Keratinocyte (primary cell): ENCODE results near the gene DUSP10. TPM values are rescaled to one million over a fixed set of nuclear protein-coding genes. Genes with fewer than 3 reads are reported as not detected.

Source experiments
- DNase-seq: peaks from one replicate; pipeline ENCODE4 v3.0.0-alpha.2; 2011; ENCODE audit warnings: low read depth, missing footprints, low spot score
- FAIRE-seq: peaks from 2 replicates; lab custom pipeline; 2011; peaks lifted over from hg19 to GRCh38; lab: Jason Lieb, UNC
- H2AFZ ChIP-seq: 2 replicates; pipeline ENCODE4 v1.6.0; 2012; ENCODE audit warnings: low read length, control low read depth, inconsistent platforms; ENCODE audit not compliant: control insufficient read depth
- H3K27ac ChIP-seq: 2 replicates; pipeline ENCODE4 v1.5.1; 2011; ENCODE audit warnings: low read length; ENCODE audit not compliant: control insufficient read depth, insufficient read depth
- H3K27me3 ChIP-seq: 3 replicates; pipeline ENCODE4 v1.6.0; 2011; ENCODE audit warnings: low read length; ENCODE audit not compliant: control insufficient read depth, insufficient read depth; ENCODE audit errors: extremely low read depth
- H3K36me3 ChIP-seq, 2 experiments: 2 replicates in 1 of 2; 3 replicates in 1 of 2; pipeline ENCODE4 v1.5.1; 2011; ENCODE audit warnings: low read length in 2 of 2, mild to moderate bottlenecking in 1 of 2; ENCODE audit not compliant: control insufficient read depth in 2 of 2, insufficient read depth in 2 of 2; ENCODE audit errors: extremely low read depth in 1 of 2
- H3K4me1 ChIP-seq: 3 replicates; pipeline ENCODE4 v1.5.1; 2011; ENCODE audit warnings: low read length; ENCODE audit not compliant: control insufficient read depth, insufficient read depth; ENCODE audit errors: extremely low read depth
- H3K4me2 ChIP-seq: 3 replicates; pipeline ENCODE4 v1.6.0; 2011; ENCODE audit warnings: low read depth, low read length; ENCODE audit not compliant: control insufficient read depth, insufficient read depth; ENCODE audit errors: extremely low read depth
- H3K4me3 ChIP-seq, 3 experiments: fragments of 200-600 bp in 1 of 3; sonication (generic) in 1 of 3; 2 replicates in 2 of 3; 3 replicates in 1 of 3; pipeline ENCODE4 v1.5.1; 2011 to 2016; ENCODE audit warnings: low read length in 3 of 3, mild to moderate bottlenecking in 3 of 3, control low read depth in 2 of 3, inconsistent platforms in 1 of 3, low read depth in 1 of 3, mixed read lengths in 1 of 3, mixed run types in 1 of 3, moderate library complexity in 1 of 3; ENCODE audit not compliant: control insufficient read depth in 2 of 3, insufficient read depth in 2 of 3; ENCODE audit errors: extremely low read depth in 1 of 3
- H3K79me2 ChIP-seq: 2 replicates; pipeline ENCODE4 v1.6.0; 2012; ENCODE audit warnings: low read length; ENCODE audit not compliant: control insufficient read depth, insufficient read depth
- H3K9ac ChIP-seq: 3 replicates; pipeline ENCODE4 v1.6.0; 2011; ENCODE audit warnings: low read length; ENCODE audit not compliant: control insufficient read depth, insufficient read depth; ENCODE audit errors: extremely low read depth
- H3K9me1 ChIP-seq: 3 replicates; pipeline ENCODE4 v1.6.0; 2011; ENCODE audit warnings: low read length; ENCODE audit not compliant: control insufficient read depth, insufficient read depth; ENCODE audit errors: extremely low read depth
- H3K9me3 ChIP-seq: 2 replicates; pipeline ENCODE4 v1.5.1; 2012; ENCODE audit warnings: low read depth, low read length; ENCODE audit not compliant: control insufficient read depth
- H4K20me1 ChIP-seq: 3 replicates; pipeline ENCODE4 v1.6.0; 2011; ENCODE audit warnings: low read length; ENCODE audit not compliant: control insufficient read depth, insufficient read depth; ENCODE audit errors: extremely low read depth
- EZH2 ChIP-seq: IDR thresholded peaks from one replicate; pipeline ENCODE4 v1.6.1; 2012; ENCODE audit warnings: inconsistent platforms, mild to moderate bottlenecking, low read length, moderate library complexity
- dilution Hi-C: fragments of 300-500 bp; cut with MboI; formaldehyde crosslinking; loops from one replicate; pipeline ENCODE4 v1.7.0; 2020; ENCODE audit warnings: low sequenced_read_pairs; ENCODE audit not compliant: extremely low pct_ligation_motif_present
- polyA plus RNA-seq, 5 experiments: library from polyadenylated mRNA; depleted of rRNA in 3 of 5; stranded (reverse) in 3 of 5; stranded (forward) in 1 of 5; unstranded in 1 of 5; fragments of >200 nt; gene quantifications; 1 replicate in 1 of 5; 2 replicates in 3 of 5; 3 replicates in 1 of 5; pipeline versions ENCODE4 v1.2.1 to v1.2.3, GENCODE V29; 2011 to 2012; ENCODE audit warnings: missing spikeins in 2 of 5, low read depth in 1 of 5, low replicate concordance in 1 of 5
- TF ChIP-seq, protein P1 (sequence below), 3 experiments: IDR thresholded peaks in 1 of 3; conservative IDR thresholded peaks in 1 of 3; optimal IDR thresholded peaks in 1 of 3; 2 replicates in 2 of 3; 3 replicates in 1 of 3; pipeline versions ENCODE3 to v1.5.1; 2011; ENCODE audit warnings: low read length in 3 of 3, mild to moderate bottlenecking in 3 of 3, moderate library complexity in 2 of 3, control low read depth in 1 of 3, inconsistent platforms in 1 of 3; ENCODE audit not compliant: insufficient read depth in 2 of 3; ENCODE audit errors: extremely low read depth in 1 of 3

DUSP10 gene
- polyA plus RNA-seq, 1 donor (not counting 4 experiments of a cell fraction or from before 2014, with no cell fraction given), result 15.1 TPM

DNA sequence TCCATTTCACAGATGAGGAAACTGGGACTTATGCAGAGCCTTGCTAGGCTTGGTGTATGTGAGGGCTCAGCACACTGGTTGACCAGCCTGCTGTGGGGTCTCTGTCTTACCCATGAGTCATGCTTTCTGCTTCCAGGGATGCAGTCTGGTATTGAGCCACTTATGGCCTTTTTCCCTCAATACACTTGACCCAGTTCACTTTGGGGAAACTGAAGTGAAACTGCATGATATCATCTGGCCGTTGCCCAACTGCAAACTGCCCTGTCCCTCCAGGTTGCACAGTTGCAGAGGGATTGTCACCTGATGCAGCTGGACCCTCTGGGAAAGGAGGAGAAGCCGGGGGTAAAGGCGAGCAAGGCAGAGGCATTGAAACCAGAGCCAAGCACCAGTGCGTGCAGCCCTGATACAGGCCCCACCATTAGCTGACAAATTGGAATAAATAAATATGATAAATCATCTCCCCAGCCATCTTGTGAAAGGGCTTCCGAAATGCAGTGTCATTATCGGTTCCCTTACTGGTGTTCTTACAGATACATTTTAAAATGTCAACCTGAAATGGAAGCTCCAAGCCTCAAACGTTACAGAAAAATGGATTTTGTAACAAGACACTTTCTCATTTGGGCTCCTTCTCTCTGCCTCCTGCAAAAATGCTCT, 39.3 kb upstream of the DUSP10 start:
- H3K9me3 ChIP-seq, result no peaks in the 10 kb centered on the region
- H3K27ac ChIP-seq, result no peak overlapping the region
- H3K9ac ChIP-seq, result no peak overlapping the region
- H3K27me3 ChIP-seq, result no peaks in the 10 kb centered on the region
- no peaks in the 10 kb centered on the region for H3K36me3 ChIP-seq
- no peak for DNase-seq
- FAIRE-seq, result no peak
- H2AFZ ChIP-seq, result no peak overlapping the region
- no peaks in the 10 kb centered on the region for H3K4me1 ChIP-seq
- no peaks in the 10 kb centered on the region for H3K79me2 ChIP-seq
- TF ChIP-seq EZH2, result no peak
- TF ChIP-seq, protein P1, sequence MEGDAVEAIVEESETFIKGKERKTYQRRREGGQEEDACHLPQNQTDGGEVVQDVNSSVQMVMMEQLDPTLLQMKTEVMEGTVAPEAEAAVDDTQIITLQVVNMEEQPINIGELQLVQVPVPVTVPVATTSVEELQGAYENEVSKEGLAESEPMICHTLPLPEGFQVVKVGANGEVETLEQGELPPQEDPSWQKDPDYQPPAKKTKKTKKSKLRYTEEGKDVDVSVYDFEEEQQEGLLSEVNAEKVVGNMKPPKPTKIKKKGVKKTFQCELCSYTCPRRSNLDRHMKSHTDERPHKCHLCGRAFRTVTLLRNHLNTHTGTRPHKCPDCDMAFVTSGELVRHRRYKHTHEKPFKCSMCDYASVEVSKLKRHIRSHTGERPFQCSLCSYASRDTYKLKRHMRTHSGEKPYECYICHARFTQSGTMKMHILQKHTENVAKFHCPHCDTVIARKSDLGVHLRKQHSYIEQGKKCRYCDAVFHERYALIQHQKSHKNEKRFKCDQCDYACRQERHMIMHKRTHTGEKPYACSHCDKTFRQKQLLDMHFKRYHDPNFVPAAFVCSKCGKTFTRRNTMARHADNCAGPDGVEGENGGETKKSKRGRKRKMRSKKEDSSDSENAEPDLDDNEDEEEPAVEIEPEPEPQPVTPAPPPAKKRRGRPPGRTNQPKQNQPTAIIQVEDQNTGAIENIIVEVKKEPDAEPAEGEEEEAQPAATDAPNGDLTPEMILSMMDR (optimal IDR thresholded peaks at IDR 0.05 in 1 of 3, IDR thresholded peaks at IDR 0.05 in 1 of 3, conservative IDR thresholded peaks at IDR 0.05 in 1 of 3; ENCODE audit: extremely low read depth in 1 of 3, insufficient read depth in 2 of 3, low read length in 3 of 3), result no peak
- H3K4me2 ChIP-seq, result no peak overlapping the region
- no peaks in the 10 kb centered on the region for H4K20me1 ChIP-seq
- dilution Hi-C loops, result no loop called here
- no peak overlapping the region for H3K4me3 ChIP-seq
- no peaks in the 10 kb centered on the region for H3K9me1 ChIP-seq

DNA sequence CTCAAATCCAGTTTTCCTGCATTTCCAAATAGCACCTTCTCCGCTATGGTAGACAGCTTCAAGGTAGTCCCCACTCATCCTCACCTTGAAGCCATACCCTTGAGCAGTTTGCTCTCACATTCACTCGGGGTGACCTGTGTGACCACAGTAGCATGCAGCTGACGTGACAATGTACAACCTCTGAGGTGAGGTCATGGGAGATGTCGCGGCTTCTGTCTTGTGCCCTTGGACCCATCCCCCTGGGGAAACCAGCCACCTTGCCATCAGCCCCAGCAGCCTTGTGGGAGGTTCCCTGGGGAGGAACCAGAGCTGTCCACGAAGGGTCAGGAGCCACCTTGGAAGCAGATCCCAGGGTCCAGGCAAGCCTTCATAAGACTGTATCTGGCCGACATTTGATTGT, 38.3 kb upstream of the DUSP10 start:
- Histone ChIP-seq H3K27me3 (no peaks in the 10 kb centered on the region), H4K20me1 (no peaks in the 10 kb centered on the region), H2AFZ (no peak overlapping the region), H3K36me3 (no peaks in the 10 kb centered on the region), H3K9me1 (no peaks in the 10 kb centered on the region), H3K4me1 (no peaks in the 10 kb centered on the region), H3K9ac (no peak overlapping the region), H3K27ac (no peak overlapping the region), H3K79me2 (no peaks in the 10 kb centered on the region), H3K4me3 (no peak overlapping the region), H3K4me2 (no peak overlapping the region), H3K9me3 (no peaks in the 10 kb centered on the region)
- DNase-seq (no peak), FAIRE-seq (no peak)
- dilution Hi-C loops, result no loop called here
- TF ChIP-seq EZH2, result no peak
- TF ChIP-seq, protein P1 (optimal IDR thresholded peaks at IDR 0.05 in 1 of 3, IDR thresholded peaks at IDR 0.05 in 1 of 3, conservative IDR thresholded peaks at IDR 0.05 in 1 of 3; ENCODE audit: extremely low read depth in 1 of 3, insufficient read depth in 2 of 3, low read length in 3 of 3), result no peak
